ENCODE results near the gene TMEM266.

Gene TMEM266

GRCh38 chr15:76234337-76234889 lies 174.6 kb downstream of the TMEM266 start:
- Histone ChIP-seq H3F3A (ENCODE audit: low read depth) (no peaks in the 10 kb centered on the region), H2AFZ (ENCODE audit: low read length) (no peak overlapping the region), H3K27me3 (ENCODE audit: insufficient read depth, low read length, poor library complexity, severe bottlenecking) (no peaks in the 10 kb centered on the region), H3K4me3 (ENCODE audit: low read length, poor library complexity, severe bottlenecking) (no peak overlapping the region), H3K9me2 (replicated peaks; ENCODE audit: low read depth, low read length) (no peaks in the 10 kb centered on the region), H3K4me2 (ENCODE audit: low read depth, low read length, poor library complexity, severe bottlenecking) (no peak overlapping the region), H4K20me1 (ENCODE audit: insufficient read depth, low read length, poor library complexity, severe bottlenecking) (no peaks in the 10 kb centered on the region), H3K9me3 (ENCODE audit: insufficient read depth, low read depth, low read length) (no peaks in the 10 kb centered on the region), H3K4me1 (ENCODE audit: insufficient read depth, low read length, poor library complexity, severe bottlenecking) (no peaks in the 10 kb centered on the region), H3K9ac (ENCODE audit: low read depth, low read length, poor library complexity, severe bottlenecking) (no peak overlapping the region), H3K79me2 (ENCODE audit: insufficient read depth, low read length) (no peaks in the 10 kb centered on the region), H3K36me3 (ENCODE audit: insufficient read depth, low read length) (peaks cover 11% of the 10 kb centered on the region)
- TF ChIP-seq, protein P1, sequence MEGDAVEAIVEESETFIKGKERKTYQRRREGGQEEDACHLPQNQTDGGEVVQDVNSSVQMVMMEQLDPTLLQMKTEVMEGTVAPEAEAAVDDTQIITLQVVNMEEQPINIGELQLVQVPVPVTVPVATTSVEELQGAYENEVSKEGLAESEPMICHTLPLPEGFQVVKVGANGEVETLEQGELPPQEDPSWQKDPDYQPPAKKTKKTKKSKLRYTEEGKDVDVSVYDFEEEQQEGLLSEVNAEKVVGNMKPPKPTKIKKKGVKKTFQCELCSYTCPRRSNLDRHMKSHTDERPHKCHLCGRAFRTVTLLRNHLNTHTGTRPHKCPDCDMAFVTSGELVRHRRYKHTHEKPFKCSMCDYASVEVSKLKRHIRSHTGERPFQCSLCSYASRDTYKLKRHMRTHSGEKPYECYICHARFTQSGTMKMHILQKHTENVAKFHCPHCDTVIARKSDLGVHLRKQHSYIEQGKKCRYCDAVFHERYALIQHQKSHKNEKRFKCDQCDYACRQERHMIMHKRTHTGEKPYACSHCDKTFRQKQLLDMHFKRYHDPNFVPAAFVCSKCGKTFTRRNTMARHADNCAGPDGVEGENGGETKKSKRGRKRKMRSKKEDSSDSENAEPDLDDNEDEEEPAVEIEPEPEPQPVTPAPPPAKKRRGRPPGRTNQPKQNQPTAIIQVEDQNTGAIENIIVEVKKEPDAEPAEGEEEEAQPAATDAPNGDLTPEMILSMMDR (conservative IDR thresholded peaks at IDR 0.05; ENCODE audit: low read length), result no peak
- no peak for TF ChIP-seq EZH2phosphoT487 (IDR thresholded peaks at IDR 0.05; ENCODE audit: borderline replicate concordance)

DNA sequence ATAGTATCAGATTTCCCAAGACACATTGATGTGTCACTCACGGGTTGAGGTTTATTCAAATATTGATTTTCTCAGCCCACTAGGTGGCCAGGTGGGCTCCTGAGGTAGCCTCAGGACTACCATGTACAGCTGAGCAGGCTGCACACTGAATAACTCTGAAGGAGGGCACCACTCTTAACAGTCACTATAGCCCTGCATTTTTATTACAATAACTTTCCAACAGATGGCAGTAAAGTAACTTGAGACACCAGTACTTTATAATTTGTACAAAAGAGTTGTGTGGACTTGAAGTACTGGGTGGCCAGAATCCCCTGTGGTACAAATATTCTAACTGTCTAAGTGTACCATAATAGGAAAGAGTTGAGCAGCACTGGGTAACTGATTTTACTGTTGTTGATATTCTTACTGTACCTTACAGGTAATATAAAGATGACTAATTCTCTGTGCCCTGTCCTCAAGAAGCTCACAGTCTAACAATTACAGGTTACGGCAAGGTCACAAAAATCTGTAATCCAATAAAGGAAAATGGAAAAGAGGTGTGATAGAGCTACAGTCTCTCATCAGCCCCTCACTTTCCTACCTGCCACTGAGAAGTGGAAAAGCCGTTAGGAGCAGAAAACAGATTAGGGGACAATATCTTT lies 175.5 kb downstream of the TMEM266 start:
- H3K27me3 ChIP-seq (ENCODE audit: insufficient read depth, low read length, poor library complexity, severe bottlenecking), result no peaks in the 10 kb centered on the region
- no peaks in the 10 kb centered on the region for H3K4me1 ChIP-seq (ENCODE audit: insufficient read depth, low read length, poor library complexity, severe bottlenecking)
- no peak for TF ChIP-seq EZH2phosphoT487 (IDR thresholded peaks at IDR 0.05; ENCODE audit: borderline replicate concordance)
- TF ChIP-seq, protein P1 (conservative IDR thresholded peaks at IDR 0.05; ENCODE audit: low read length), result peak; percentile 70
- no peaks in the 10 kb centered on the region for H3F3A ChIP-seq (ENCODE audit: low read depth)
- H3K4me2 ChIP-seq (ENCODE audit: low read depth, low read length, poor library complexity, severe bottlenecking), result no peak overlapping the region
- no peaks in the 10 kb centered on the region for H3K9me3 ChIP-seq (ENCODE audit: insufficient read depth, low read depth, low read length)
- H3K36me3 ChIP-seq (ENCODE audit: insufficient read depth, low read length), result peaks cover 11% of the 10 kb centered on the region
- H3K79me2 ChIP-seq (ENCODE audit: insufficient read depth, low read length), result no peaks in the 10 kb centered on the region
- no peak overlapping the region for H2AFZ ChIP-seq (ENCODE audit: low read length)
- no peak overlapping the region for H3K4me3 ChIP-seq (ENCODE audit: low read length, poor library complexity, severe bottlenecking)
- H4K20me1 ChIP-seq (ENCODE audit: insufficient read depth, low read length, poor library complexity, severe bottlenecking), result peaks cover 2% of the 10 kb centered on the region
- no peaks in the 10 kb centered on the region for H3K9me2 ChIP-seq (replicated peaks; ENCODE audit: low read depth, low read length)
- no peak overlapping the region for H3K9ac ChIP-seq (ENCODE audit: low read depth, low read length, poor library complexity, severe bottlenecking)

DNA sequence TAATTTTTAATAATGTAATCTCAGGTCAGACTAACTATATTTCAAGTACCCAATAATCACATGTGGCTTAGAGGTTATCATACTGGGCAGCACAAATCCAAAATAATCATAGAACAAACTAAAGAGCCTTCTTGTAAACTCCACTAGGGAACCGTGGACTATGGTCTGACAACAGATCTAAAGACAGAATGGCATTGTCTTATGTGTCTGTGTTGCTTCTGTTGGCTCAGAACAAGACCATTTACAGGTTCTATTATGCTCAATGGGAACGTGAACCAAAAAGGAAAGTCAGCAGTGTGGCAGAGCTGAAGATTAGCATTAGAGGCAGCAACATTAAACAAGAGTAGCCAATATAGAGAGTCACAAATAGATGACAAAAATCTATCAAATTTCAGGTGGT lies 176.6 kb downstream of the TMEM266 start:
- Histone ChIP-seq H3K9me3 (ENCODE audit: insufficient read depth, low read depth, low read length) (no peaks in the 10 kb centered on the region), H3K36me3 (ENCODE audit: insufficient read depth, low read length) (peaks cover 8% of the 10 kb centered on the region; the same call in 1 of the 2 replicates), H3K4me3 (ENCODE audit: low read length, poor library complexity, severe bottlenecking) (no peak overlapping the region), H3K4me1 (ENCODE audit: insufficient read depth, low read length, poor library complexity, severe bottlenecking) (no peaks in the 10 kb centered on the region), H4K20me1 (ENCODE audit: insufficient read depth, low read length, poor library complexity, severe bottlenecking) (peaks cover 3% of the 10 kb centered on the region), H3K9ac (ENCODE audit: low read depth, low read length, poor library complexity, severe bottlenecking) (no peak overlapping the region), H3K27me3 (ENCODE audit: insufficient read depth, low read length, poor library complexity, severe bottlenecking) (no peaks in the 10 kb centered on the region), H3K79me2 (ENCODE audit: insufficient read depth, low read length) (no peaks in the 10 kb centered on the region), H3K9me2 (replicated peaks; ENCODE audit: low read depth, low read length) (no peaks in the 10 kb centered on the region), H3F3A (ENCODE audit: low read depth) (no peaks in the 10 kb centered on the region), H2AFZ (ENCODE audit: low read length) (no peak overlapping the region), H3K4me2 (ENCODE audit: low read depth, low read length, poor library complexity, severe bottlenecking) (no peak overlapping the region)
- no peak for TF ChIP-seq EZH2phosphoT487 (IDR thresholded peaks at IDR 0.05; ENCODE audit: borderline replicate concordance)
- TF ChIP-seq, protein P1 (conservative IDR thresholded peaks at IDR 0.05; ENCODE audit: low read length), result no peak
